ES-I3 (cell line): ENCODE measurements around the gene ZBTB12.
"Not testable (repeated sequence)": the region's sequence is repeated elsewhere in the genome, so short reads cannot be mapped to it uniquely, and the experiment has no call there.

Source experiments
- H3K36me3 ChIP-seq: 2 replicates; pipeline ENCODE4 v1.6.1; 2013; ENCODE audit warnings: mild to moderate bottlenecking, low read length, control low read depth, moderate library complexity; ENCODE audit not compliant: insufficient read depth
- H3K4me1 ChIP-seq: 2 replicates; pipeline ENCODE4 v1.6.1; 2013; ENCODE audit warnings: mild to moderate bottlenecking, control low read depth, low read length; ENCODE audit not compliant: insufficient read depth
- H3K9ac ChIP-seq: 2 replicates; pipeline ENCODE4 v1.6.1; 2013; ENCODE audit warnings: low read depth, mild to moderate bottlenecking, low read length, moderate library complexity
- H3K9me3 ChIP-seq: 2 replicates; pipeline ENCODE4 v1.6.1; 2013; ENCODE audit warnings: mild to moderate bottlenecking, low read length, moderate library complexity; ENCODE audit not compliant: control insufficient read depth, insufficient read depth

Gene ZBTB12

DNA sequence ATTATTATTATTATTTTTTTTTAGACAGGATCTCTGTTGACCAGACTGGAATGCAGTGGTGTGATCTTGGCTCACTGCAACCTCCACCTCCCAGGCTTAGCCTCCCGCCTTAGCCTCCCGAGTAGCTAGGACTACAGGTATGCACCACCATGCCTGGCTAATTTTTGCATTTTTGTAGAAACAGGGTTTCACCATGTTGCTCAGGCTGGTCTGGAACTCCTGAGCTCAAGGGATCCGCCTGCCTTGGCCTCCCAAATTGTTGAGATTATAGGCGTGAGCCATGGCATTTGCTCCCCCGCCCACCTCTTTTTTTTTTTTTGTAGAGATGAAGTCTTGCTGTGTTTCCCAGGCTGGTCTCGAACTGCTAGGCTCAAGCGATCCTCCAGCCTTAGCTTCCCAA, 7.4 kb upstream of the ZBTB12 start:
- H3K9me3 ChIP-seq, H3K9ac ChIP-seq, H3K36me3 ChIP-seq, H3K4me1 ChIP-seq: not testable (repeated sequence)

DNA sequence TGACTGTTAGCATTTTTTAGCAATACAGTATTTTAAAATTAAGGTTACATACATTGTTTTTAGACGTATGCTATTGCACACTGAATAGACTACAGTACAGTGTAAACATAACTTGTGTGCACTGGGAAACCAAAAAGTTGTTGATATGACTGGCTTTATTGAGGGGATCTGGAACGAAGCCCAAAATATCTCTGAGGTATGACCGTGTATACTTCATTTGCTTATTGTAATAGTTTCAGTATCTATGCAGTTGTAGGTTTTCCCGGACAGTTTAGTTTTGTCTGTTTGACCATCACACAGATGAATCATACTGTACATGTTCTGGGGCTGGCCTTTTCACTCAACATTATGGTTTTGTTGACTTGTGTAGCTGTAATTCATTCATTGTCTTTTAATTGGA, 6.9 kb upstream of the ZBTB12 start:
- Histone ChIP-seq H3K9ac (no peak overlapping the region), H3K36me3 (no peaks in the 10 kb centered on the region), H3K4me1 (peaks cover 9% of the 10 kb centered on the region; the same call in 1 of the 2 replicates), H3K9me3 (no peaks in the 10 kb centered on the region)

DNA sequence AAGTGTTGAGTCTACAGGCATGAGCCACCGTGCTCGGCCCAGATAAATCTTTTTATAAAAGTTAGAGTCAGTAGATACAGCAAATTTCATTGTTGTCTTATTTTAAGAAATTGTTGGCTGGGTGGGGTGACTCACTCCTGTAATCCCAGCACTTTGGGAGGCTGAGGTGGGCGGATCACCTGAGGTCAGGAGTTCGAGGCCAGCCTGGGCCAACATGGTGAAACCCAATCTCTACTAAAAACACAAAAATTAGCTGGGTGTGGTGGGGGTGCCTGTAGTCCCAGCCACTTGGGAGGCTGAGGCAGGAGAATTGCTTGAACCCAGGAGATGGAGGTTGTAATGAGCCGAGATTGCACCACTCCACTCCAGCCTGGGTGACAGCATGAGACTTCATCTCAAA, 6.4 kb upstream of the ZBTB12 start:
- not testable (repeated sequence) for H3K4me1 ChIP-seq, H3K36me3 ChIP-seq, H3K9ac ChIP-seq, H3K9me3 ChIP-seq

DNA sequence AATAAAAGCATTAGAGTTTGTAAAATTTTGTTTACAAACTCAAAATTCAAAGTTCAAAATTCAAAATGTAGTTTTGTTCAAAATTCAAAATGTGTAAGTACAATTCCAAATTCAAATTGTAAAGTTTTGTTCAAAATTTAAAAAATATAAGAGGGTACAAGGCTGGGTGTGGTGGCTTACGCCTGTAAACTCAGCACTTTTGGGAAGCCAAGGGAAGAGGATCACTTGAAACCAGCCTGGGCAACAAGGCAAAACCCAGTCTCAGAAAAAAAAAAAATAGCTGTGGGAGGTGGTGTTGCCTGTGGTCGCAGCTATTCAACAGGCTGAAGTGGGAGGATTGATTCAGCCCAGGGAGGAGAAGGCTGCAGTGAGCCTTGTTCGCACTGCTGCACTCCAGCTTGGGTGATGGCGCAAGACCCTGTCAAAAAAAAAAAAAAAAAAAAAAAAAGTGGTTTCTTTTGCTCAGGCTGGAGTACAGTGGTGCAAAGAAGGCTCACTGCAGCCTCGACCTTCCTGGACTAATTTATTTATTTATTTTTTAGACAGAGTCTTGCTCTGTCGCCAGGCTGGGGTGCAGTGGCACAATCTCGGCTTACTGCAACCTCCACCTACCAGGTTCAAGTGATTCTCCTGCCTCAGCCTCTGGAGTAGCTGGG, 5.4 kb upstream of the ZBTB12 start:
- H3K9me3 ChIP-seq: no peaks in the 10 kb centered on the region
- H3K36me3 ChIP-seq: no peaks in the 10 kb centered on the region
- H3K9ac ChIP-seq: no peak overlapping the region
- peaks cover 9% of the 10 kb centered on the region; the same call in 1 of the 2 replicates for H3K4me1 ChIP-seq

DNA sequence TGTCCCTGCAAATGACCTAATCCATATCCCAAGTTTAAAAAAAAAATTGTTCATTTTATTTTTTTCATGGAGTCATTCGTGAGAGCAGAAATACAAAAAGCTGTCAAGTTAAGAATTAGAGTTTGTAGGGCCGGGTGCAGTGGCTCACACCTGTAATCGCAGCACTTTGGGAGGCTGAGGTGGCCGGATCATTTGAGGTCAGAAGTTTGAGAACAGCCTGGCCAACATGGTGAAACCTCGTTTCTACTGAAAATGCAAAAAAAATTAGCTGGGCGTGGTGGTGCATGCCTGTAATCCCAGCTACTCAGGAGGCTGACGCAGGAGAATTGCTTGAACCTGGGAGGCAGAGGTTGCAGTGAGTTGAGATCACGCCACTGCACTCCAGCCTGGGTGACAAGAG, 4.8 kb upstream of the ZBTB12 start:
- not testable (repeated sequence) for H3K9ac ChIP-seq, H3K9me3 ChIP-seq, H3K36me3 ChIP-seq, H3K4me1 ChIP-seq

DNA sequence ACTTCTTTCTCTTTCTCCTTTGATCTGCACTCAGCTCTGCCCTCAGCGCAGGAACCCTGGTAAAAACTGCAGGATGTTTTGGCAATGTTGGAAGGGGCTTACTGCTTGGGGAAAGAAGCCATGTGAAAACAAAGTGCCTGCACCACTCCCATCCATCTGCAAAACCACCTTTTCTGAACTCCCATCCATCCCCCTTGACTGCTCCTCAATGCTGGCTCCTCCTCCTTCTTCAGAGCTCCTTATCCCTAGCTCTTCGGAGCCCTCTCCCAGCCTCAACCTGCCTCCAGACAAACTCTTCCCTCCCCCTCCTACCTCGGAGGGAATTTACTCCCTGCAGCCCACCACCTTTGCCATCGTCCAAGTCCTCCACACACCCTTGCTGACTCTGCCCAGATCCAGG, 4.2 kb upstream of the ZBTB12 start:
- Histone ChIP-seq H3K9me3 (no peaks in the 10 kb centered on the region), H3K9ac (0 out of 2 replicates have a peak overlapping the region, but pooled peaks have one; percentile 2), H3K4me1 (peaks cover 9% of the 10 kb centered on the region; the same call in 1 of the 2 replicates), H3K36me3 (no peaks in the 10 kb centered on the region)

DNA sequence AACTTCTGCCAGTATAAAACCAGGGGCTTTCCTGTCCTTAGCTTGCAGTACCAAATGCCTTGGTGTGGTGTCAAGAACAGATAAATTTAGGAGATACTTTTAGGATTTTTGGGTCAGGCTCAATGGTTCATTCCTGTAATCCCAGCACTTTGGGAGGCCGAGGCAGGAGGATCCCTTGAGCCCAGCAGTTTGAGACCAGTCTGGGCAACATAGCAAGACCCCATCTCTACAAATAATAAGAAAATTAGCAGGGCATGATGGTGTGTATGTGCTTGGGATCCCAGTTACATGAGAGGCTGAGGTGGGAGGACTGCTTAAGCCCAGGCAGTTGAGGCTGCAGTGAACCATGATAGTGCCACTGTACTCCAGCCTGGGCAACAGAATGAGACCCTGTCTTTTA, 3.2 kb upstream of the ZBTB12 start:
- Histone ChIP-seq H3K4me1 (peaks cover 9% of the 10 kb centered on the region; the same call in 1 of the 2 replicates), H3K9ac (no peak overlapping the region), H3K9me3 (no peaks in the 10 kb centered on the region), H3K36me3 (no peaks in the 10 kb centered on the region)

DNA sequence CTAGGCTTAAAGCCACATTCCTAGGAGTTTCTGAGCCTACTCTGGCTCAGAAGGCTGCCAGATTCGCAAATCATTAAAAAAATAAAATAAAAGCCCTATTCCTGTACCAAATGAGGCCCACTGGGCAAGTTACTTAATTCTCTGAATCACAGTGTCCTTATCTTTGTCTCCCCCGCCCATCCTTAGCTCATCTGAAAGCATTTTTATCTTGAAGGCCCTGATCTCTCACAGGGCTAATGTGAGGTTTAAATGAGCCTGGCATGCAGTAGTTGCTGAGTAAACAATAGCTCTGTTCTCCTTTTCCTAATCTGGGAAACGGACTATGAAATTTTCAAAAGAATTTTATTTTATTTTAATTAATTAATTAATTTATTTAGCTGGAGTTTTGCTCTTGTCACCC, 2.1 kb upstream of the ZBTB12 start:
- H3K9ac ChIP-seq: no peak overlapping the region
- H3K36me3 ChIP-seq: no peaks in the 10 kb centered on the region
- peaks cover 9% of the 10 kb centered on the region; the same call in 1 of the 2 replicates for H3K4me1 ChIP-seq
- no peaks in the 10 kb centered on the region for H3K9me3 ChIP-seq

DNA sequence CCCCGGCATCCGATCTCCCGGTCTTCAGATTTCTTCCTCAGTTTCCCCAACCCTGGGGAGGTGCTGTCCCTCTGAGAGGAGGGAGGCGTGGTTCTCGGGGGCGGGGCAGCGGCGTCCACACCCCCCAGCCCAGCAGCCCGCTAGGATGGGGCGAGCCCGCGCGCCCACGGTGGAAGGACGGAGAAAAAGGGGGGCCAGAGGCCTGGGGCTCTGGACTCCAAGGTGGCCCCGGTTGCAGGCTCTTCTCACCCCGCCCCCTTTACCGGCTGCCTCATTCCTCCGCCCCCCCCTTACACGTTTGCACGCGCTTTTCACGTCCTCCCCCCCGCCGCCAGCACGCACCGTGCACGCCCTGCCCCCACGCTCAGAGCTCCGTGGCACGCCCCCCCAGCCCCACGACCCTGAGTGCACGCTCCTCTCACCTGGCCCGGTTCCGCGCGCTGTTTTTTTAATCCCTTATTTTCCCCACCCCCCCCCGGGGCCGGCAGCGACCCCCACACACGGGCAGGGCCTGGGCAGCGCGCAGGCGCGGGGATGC, 402 bp downstream of the ZBTB12 start:
- no peaks in the 10 kb centered on the region for H3K36me3 ChIP-seq
- no peaks in the 10 kb centered on the region for H3K9me3 ChIP-seq
- H3K9ac ChIP-seq: peak overlapping the region; percentile 66; the same call in 1 of the 2 replicates
- peaks cover 9% of the 10 kb centered on the region; the same call in 1 of the 2 replicates for H3K4me1 ChIP-seq

DNA sequence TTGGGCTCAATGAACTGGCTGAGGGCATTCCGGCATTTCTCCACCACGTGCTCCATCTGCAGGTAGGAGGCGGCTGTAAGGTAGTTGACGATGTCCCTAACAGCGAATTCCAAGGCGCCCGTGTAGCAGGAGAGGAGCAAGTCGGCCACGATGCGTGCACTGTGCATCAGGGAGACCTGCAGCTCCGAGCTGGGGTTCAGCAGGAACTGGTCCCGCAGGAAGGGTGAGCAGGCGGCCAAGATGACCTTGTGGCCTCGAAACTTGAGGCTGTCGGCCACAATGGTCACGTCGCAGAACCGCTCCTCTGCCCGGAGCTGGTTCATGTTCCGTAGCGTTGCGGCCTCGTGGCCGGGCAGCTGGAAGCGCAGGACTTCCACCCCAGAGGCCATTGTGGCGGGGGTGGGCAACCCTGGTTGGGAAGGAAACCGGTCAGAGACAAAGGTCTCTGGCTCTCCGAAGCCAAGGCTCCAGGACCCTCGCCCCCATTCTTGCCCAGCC, 920 bp downstream of the ZBTB12 start:
- H3K9me3 ChIP-seq: no peaks in the 10 kb centered on the region
- H3K36me3 ChIP-seq: peaks cover under 1% of the 10 kb centered on the region; the same call in 1 of the 2 replicates
- H3K9ac ChIP-seq: peak overlapping the region; percentile 55; the same call in 1 of the 2 replicates
- peaks cover 4% of the 10 kb centered on the region; the same call in 1 of the 2 replicates for H3K4me1 ChIP-seq

DNA sequence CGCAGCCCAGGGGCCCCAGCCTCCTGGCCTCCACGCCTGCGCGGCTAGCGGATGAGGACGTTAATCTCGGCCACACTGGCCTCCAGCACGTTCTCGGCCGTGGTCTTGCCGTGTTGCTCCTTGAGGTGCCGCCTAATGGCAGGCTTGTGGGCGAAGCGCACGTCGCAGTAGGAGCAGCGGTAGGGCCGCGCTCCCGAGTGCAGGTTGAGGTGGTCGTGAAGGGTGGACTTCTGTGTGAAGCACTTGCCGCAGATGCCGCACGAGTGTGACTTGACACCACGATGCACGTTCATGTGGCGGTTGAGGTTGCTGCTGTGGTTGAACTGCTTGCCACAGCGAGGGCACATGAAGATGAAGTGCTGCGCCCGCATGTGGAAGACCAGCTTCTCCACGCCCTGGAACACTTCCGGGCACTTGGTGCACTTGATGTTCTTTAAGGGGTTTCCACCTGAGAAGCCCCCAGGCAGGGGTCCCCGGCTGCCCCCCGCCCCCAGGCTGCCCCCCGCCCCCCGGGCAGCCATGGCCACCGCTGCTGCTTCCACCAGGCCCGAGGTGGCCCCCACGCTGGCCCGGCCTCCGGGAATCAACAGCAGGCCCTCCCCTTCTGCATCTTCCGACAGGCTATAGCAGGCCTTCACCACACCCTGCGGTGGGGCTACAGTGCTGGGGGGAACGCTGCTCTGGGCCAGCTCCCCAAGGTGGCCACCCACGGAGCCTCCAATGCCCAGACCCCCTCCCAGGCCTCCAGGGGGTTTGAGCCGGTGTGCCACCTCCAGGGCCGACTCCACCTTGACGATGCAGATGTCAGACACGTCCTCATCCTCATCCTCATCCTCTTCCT, 1.8 kb downstream of the ZBTB12 start:
- no peak overlapping the region for H3K9ac ChIP-seq
- H3K36me3 ChIP-seq: peaks cover 6% of the 10 kb centered on the region; the same call in 1 of the 2 replicates
- H3K4me1 ChIP-seq: no peaks in the 10 kb centered on the region
- no peaks in the 10 kb centered on the region for H3K9me3 ChIP-seq

DNA sequence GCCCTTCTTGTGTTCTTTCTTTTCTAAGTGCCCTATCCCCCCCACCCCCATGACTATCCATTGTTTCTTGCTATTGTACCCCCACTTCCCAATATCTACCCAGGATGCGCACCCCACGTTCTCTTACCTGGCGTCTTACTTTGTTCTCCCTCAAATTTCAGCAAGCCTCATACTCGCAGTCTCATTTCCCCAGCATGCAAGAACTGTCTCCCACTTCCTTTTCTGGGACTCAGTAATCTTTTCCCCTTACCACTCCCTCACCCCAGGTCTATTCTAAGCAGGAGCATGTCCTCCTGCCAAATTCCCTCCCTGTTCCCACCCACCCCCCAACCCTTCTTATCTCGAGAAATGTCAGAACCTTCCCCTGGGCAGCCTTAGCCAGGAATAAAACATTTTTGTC, 2.7 kb downstream of the ZBTB12 start:
- H3K36me3 ChIP-seq: peaks cover 6% of the 10 kb centered on the region; the same call in 1 of the 2 replicates
- no peaks in the 10 kb centered on the region for H3K4me1 ChIP-seq
- no peak overlapping the region for H3K9ac ChIP-seq
- no peaks in the 10 kb centered on the region for H3K9me3 ChIP-seq

DNA sequence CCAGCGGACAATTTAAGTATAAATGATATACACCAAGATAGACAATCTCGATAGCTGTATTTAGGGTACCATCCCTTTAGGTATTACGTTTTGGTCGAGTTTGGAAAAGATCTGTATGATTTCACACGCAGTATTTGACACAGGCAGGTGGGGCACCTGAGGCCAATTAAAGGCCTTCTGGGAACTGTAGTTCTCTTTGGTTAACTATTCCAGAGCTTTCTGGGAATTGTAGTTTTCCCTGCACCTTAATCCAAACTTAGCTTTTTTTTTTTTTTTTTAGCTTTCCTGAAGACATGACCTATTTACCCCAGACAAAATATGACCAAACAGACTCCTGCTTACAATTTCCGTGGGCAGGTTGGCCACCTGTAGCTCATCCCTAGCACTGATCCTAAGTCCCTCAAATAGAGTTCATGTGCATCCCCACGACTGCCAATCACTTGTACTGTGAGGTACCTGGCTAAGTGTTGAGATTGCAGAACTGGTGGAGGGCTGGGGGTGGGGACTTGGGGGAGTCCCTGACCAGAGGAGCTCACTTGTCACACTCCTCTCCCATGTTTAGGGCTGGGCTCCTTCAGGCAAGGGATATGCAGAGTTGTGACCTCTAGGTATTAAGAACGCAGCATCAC, 3.4 kb downstream of the ZBTB12 start:
- Histone ChIP-seq H3K9me3 (no peaks in the 10 kb centered on the region), H3K4me1 (no peaks in the 10 kb centered on the region), H3K36me3 (peaks cover 7% of the 10 kb centered on the region), H3K9ac (peak overlapping the region; percentile 99)
